ENCODE data around the gene ZNF132.
"Not testable (repeated sequence)": the region's sequence is repeated elsewhere in the genome, so short reads cannot be mapped to it uniquely, and the experiment has no call there.

The ZNF132 gene

GRCh38 chr19:58406818-58407657 is 32.9 kb downstream of the ZNF132 start:
- no peak for FAIRE-seq

GRCh38 chr19:58403920-58404478 is 36.0 kb downstream of the ZNF132 start:
- not testable (repeated sequence) for FAIRE-seq

- FAIRE-seq = no peak
These were observed 38.0 kb downstream of the ZNF132 start for GRCh38 chr19:58401840-58402421.

- peak; percentile 98 for FAIRE-seq
These were observed 38.8 kb downstream of the ZNF132 start for GRCh38 chr19:58400916-58401839.

GRCh38 chr19:58400316-58400915 is 39.5 kb downstream of the ZNF132 start:
- FAIRE-seq = no peak

- FAIRE-seq = no peak
These were observed 40.0 kb downstream of the ZNF132 start for GRCh38 chr19:58399903-58400302.

GRCh38 chr19:58398545-58398944 is 41.4 kb downstream of the ZNF132 start:
- FAIRE-seq = no peak

- FAIRE-seq = no peak
These were observed 41.9 kb downstream of the ZNF132 start for GRCh38 chr19:58398087-58398486.

GRCh38 chr19:58397533-58398037 is 42.4 kb downstream of the ZNF132 start:
- no peak for FAIRE-seq

- no peak for FAIRE-seq
These were observed 43.0 kb downstream of the ZNF132 start for GRCh38 chr19:58396691-58397532.

- no peak for FAIRE-seq
These were observed 43.9 kb downstream of the ZNF132 start for GRCh38 chr19:58395979-58396627.

GRCh38 chr19:58395220-58395978 is 44.6 kb downstream of the ZNF132 start, which contains the start of gene RNF225:
RNF225 (plus strand) TSS chr19:58395656; CDS start chr19:58396090, 434 bp downstream.
- FAIRE-seq = no peak

GRCh38 chr19:58394821-58395219 is 45.1 kb downstream of the ZNF132 start:
- FAIRE-seq = no peak

- FAIRE-seq = no peak
These were observed 46.3 kb downstream of the ZNF132 start for GRCh38 chr19:58393725-58394033.

- FAIRE-seq = no peak
These were observed 46.8 kb downstream of the ZNF132 start for GRCh38 chr19:58392945-58393724.

- FAIRE-seq = no peak
These were observed 51.8 kb downstream of the ZNF132 start for GRCh38 chr19:58388175-58388526.

GRCh38 chr19:58387338-58388174 is 52.4 kb downstream of the ZNF132 start:
- no peak for FAIRE-seq

GRCh38 chr19:58386576-58387337 is 53.2 kb downstream of the ZNF132 start, which contains the start of gene RPS5:
RPS5 (plus strand) TSS chr19:58387269; CDS start chr19:58388138, 869 bp downstream.
- FAIRE-seq = peak; percentile 96

All from G401.6 (cell line).